GM19372 (cell line): Measurements from ENCODE around the gene BUB3.

ENCODE experiments used
- ATAC-seq: cut with Tn5 transposase; IDR thresholded peaks from one replicate; pipeline ENCODE4 v1.9.1; 2021; ENCODE audit warnings: mild to moderate bottlenecking, low read depth, moderate library complexity; ENCODE audit not compliant: unreplicated experiment

Gene BUB3

DNA sequence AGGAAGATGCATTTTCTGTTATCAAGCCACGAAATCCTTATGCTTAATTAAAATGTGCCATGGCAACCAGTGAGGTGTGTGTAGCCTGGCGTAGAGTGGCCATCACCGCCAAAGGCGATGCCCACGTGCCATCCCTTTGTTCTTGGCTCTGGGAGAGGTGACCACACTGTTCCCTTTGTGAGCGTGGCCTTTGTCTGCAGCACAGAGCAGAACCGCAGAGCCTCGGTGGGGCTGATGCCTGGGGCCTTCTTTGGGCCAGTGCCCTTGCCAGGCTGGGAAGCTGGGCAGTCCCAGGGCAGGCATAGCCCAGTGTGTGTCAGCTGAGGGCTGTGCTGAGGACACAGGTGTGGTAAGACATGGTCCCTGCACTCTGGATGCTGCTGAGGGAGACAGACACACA lies 48.3 kb downstream of the BUB3 start:
- ATAC-seq, result no peak

- no peak for ATAC-seq
These were observed 49.4 kb downstream of the BUB3 start for GRCh38 chr10:123203393-123204126.

GRCh38 chr10:123204127-123204461 lies 49.9 kb downstream of the BUB3 start:
- ATAC-seq, result no peak

DNA sequence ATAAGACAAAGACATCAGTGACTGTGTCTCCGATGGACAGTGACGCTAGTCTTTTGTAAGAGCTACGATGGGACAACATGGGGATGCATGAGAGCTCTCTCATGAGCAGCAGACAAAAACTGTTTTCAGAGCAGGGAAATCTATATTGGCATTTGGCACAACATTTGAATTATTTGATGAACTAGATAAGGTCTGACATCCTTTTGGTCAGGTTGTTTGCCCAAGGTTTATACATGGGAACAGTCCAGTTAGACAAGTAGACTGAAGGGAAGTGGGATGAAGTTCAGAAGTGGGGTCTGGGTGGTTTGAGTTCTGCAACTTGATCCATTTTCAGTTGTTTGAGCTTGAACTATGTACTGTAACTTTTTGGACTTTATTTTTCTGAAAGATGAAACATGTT lies 50.8 kb downstream of the BUB3 start:
- no peak for ATAC-seq

- no peak for ATAC-seq
These were observed 57.9 kb downstream of the BUB3 start for GRCh38 chr10:123212063-123212462.

DNA sequence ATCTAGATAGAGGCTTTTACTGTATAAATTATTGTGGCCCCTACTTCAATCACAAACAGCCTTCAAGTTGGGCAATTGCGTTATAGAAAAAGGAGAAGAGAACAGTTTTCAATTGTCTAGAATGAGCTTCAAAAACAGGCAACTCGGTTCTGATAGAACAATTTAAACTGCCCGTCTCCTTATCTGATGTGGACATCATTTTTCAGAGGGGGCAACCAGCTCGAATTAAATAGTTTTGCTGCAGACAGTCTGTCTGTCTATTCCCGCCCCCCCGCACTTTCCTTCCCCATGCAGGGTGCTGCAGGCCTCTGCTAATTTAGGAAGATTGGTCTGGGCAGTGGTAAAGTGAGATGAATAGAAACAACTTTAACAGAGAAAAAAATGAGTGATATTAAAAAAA lies 58.4 kb downstream of the BUB3 start:
- no peak for ATAC-seq

DNA sequence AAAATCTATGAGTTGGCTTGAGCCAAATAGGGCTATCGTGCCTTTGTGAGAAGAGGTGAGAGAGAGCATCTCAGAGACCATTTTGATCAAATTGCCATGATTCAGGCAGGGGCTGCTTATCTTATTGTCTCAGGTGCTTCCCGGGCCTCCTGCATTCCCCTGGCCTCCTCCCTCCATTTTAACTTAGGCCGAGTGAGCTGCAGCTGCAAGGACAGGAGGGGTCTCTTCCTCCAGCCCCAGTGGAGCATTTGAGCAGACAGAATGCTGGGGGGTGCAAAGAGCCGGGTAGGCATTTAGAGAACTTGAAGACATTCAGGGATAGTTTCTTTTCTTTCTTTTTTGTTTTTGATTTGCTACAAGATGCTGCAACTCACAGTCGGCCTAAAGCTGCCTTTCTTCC lies 59.0 kb downstream of the BUB3 start:
- no peak for ATAC-seq
